ENCODE measurements around the gene CHST3. TPM values are rescaled to one million over a fixed set of nuclear protein-coding genes. Genes with fewer than 3 reads are reported as not detected.

The CHST3 gene
- polyA plus RNA-seq, 2 of the 4 experiments (the other 2 are of a cell fraction), result 12.8 to 23.1 TPM

DNA sequence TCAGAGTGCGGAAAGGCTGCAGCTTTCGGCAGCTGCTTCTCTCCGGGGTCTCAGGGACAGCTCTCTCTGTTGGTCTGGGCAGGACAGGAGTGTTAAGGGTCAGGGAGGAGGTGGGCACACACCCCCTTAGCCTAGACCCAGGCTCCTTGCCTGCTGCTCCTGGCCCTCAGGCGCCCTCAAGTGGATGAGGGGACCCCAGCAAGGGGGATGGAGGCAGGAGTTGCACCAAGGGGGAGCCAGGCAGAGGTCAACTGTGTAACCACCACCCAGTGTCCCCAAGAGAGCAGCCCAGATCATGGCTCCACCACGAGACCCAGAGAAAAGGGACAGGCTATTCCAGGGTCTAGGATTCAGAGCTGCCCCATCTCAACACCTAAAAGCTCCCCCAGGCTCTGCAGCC is 97.3 kb downstream of the CHST3 start:
- 74% methylated on average over 5 of the region's 5 CpGs for WGBS (ENCODE audit: missing lambda C conversion rate)
- FAIRE-seq, result no peak
- no peak overlapping the region for H3K4me3 ChIP-seq
- TF ChIP-seq EHF (CRISPR knock-in tag; IDR thresholded peaks at IDR 0.05) (no peak), HEYL (CRISPR knock-in tag; IDR thresholded peaks at IDR 0.05) (no peak), EP300 (IDR thresholded peaks at IDR 0.05) (no peak), RAD21 (conservative IDR thresholded peaks at IDR 0.05 in 1 of 2, IDR thresholded peaks at IDR 0.05 in 1 of 2) (peak; percentile 32 to 58; a peak in 4 of 5 replicates), FOXS1 (CRISPR knock-in tag; IDR thresholded peaks at IDR 0.05) (no peak), HOXB5 (CRISPR knock-in tag; IDR thresholded peaks at IDR 0.05) (no peak), RCOR1 (IDR thresholded peaks at IDR 0.05; ENCODE audit: low read depth, low read length) (no peak), NR3C1 (IDR thresholded peaks at IDR 0.05) (no peak), SMC3 (IDR thresholded peaks at IDR 0.05) (peak; percentile 30; the same call in 2 of the 3 replicates), CEBPB (IDR thresholded peaks at IDR 0.05) (no peak), RARB (CRISPR knock-in tag; IDR thresholded peaks at IDR 0.05) (no peak)
- TF ChIP-seq, protein P1, sequence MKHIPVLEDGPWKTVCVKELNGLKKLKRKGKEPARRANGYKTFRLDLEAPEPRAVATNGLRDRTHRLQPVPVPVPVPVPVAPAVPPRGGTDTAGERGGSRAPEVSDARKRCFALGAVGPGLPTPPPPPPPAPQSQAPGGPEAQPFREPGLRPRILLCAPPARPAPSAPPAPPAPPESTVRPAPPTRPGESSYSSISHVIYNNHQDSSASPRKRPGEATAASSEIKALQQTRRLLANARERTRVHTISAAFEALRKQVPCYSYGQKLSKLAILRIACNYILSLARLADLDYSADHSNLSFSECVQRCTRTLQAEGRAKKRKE (CRISPR knock-in tag; IDR thresholded peaks at IDR 0.05; ENCODE audit: low read depth), result no peak
- TF ChIP-seq, protein P2, sequence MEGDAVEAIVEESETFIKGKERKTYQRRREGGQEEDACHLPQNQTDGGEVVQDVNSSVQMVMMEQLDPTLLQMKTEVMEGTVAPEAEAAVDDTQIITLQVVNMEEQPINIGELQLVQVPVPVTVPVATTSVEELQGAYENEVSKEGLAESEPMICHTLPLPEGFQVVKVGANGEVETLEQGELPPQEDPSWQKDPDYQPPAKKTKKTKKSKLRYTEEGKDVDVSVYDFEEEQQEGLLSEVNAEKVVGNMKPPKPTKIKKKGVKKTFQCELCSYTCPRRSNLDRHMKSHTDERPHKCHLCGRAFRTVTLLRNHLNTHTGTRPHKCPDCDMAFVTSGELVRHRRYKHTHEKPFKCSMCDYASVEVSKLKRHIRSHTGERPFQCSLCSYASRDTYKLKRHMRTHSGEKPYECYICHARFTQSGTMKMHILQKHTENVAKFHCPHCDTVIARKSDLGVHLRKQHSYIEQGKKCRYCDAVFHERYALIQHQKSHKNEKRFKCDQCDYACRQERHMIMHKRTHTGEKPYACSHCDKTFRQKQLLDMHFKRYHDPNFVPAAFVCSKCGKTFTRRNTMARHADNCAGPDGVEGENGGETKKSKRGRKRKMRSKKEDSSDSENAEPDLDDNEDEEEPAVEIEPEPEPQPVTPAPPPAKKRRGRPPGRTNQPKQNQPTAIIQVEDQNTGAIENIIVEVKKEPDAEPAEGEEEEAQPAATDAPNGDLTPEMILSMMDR (IDR thresholded peaks at IDR 0.05), result peak; percentile 30; the same call in 1 of the 3 replicates
- TF ChIP-seq, protein P3, sequence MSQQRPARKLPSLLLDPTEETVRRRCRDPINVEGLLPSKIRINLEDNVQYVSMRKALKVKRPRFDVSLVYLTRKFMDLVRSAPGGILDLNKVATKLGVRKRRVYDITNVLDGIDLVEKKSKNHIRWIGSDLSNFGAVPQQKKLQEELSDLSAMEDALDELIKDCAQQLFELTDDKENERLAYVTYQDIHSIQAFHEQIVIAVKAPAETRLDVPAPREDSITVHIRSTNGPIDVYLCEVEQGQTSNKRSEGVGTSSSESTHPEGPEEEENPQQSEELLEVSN (IDR thresholded peaks at IDR 0.05; ENCODE audit: borderline replicate concordance, low read depth), result no peak
- peak; percentile 62 to 76; a peak in 4 of 6 replicates for ATAC-seq
- ChIA-PET CTCF (interaction anchor here (0.6 to 7.9 kb wide), 14 partner anchors 9 to 165 kb away, joined by 3 to 66 read pairs (median 6); no protein-coding TSS in a partner anchor), POLR2A (no interaction called here)
- peaks cover 10% of the 10 kb centered on the region; the same call in 2 of the 3 replicates for H3K4me1 ChIP-seq
- no peaks in the 10 kb centered on the region for H3K9me3 ChIP-seq
- H3K27ac ChIP-seq, result peak overlapping the region in 1 of 2 experiments; percentile 57; a peak in 3 of 6 replicates
- H3K4me2 ChIP-seq, result no peak overlapping the region
- no peak for DNase-seq (ENCODE audit: low read depth in 1 of 2, low spot score in 1 of 2)

DNA sequence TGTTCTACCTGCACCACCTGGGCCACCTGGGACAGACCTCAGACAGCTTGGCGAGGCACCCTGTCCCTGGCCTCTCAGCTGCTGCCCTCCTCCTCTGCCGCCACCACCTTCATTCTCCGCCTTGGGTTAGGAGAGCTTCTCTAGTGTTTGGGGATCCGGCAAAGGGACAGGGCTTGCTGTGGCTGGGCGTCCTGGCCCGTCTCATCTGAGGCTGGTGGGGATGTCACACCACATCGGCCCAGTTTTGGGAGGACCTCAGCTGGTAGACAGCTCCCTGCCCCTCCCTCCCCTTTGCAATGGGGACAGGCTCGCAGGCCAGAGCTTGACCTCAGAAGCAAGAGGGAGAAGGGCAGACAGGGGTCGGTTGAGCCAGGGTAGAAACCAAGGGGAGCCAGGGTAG is 97.7 kb downstream of the CHST3 start:
- DNase-seq (ENCODE audit: low read depth in 1 of 2, low spot score in 1 of 2) (no peak), ATAC-seq (no peak), FAIRE-seq (no peak)
- Histone ChIP-seq H3K4me3 (no peak overlapping the region), H3K27ac (peak overlapping the region in 1 of 2 experiments; percentile 57; a peak in 2 of 6 replicates), H3K9me3 (no peaks in the 10 kb centered on the region), H3K4me2 (no peak overlapping the region), H3K4me1 (peaks cover 10% of the 10 kb centered on the region; the same call in 2 of the 3 replicates)
- TF ChIP-seq GATA3 (IDR thresholded peaks at IDR 0.05; ENCODE audit: borderline replicate concordance), result no peak
- TF ChIP-seq, protein P4, sequence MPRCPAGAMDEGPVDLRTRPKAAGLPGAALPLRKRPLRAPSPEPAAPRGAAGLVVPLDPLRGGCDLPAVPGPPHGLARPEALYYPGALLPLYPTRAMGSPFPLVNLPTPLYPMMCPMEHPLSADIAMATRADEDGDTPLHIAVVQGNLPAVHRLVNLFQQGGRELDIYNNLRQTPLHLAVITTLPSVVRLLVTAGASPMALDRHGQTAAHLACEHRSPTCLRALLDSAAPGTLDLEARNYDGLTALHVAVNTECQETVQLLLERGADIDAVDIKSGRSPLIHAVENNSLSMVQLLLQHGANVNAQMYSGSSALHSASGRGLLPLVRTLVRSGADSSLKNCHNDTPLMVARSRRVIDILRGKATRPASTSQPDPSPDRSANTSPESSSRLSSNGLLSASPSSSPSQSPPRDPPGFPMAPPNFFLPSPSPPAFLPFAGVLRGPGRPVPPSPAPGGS (IDR thresholded peaks at IDR 0.05), result no peak
- ChIA-PET POLR2A (no interaction called here), CTCF (interaction anchor here (0.5 to 7.9 kb wide), 16 partner anchors 9 to 165 kb away, joined by 3 to 66 read pairs (median 6); no protein-coding TSS in a partner anchor)
- 82% methylated on average over 9 of the region's 9 CpGs for WGBS (ENCODE audit: missing lambda C conversion rate)

DNA sequence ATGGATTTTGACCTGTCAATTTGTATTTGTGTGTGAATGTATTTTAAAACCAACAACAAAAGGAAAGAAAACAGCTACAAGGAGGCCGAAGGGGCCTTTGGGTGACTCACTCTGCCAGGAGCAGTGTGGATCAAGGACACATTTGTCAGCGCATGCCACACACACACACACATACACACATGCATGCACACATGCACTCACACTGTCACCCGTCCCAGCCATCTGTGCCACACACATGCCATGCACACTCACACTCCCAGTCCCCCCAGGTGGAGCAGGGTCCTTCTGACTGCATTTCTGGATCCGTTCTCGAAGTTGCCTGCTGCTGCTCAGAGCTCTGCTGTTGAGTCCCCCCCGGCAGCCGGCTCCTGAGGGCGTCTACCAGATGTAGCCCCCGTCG is 98.2 kb downstream of the CHST3 start:
- H3K27ac ChIP-seq, result peak overlapping the region in 1 of 2 experiments; percentile 57; a peak in 1 of 6 replicates
- H3K4me2 ChIP-seq, result no peak overlapping the region
- ATAC-seq (no peak), DNase-seq (ENCODE audit: low read depth in 1 of 2, low spot score in 1 of 2) (no peak), FAIRE-seq (no peak)
- ChIA-PET POLR2A (no interaction called here), CTCF (interaction anchor here (0.5 to 7.9 kb wide), 13 partner anchors 9 to 166 kb away, joined by 3 to 66 read pairs (median 6); no protein-coding TSS in a partner anchor)
- no peak overlapping the region for H3K4me3 ChIP-seq
- no peaks in the 10 kb centered on the region for H3K9me3 ChIP-seq
- peaks cover 10% of the 10 kb centered on the region; the same call in 2 of the 3 replicates for H3K4me1 ChIP-seq
- 89% methylated on average over 10 of the region's 10 CpGs for WGBS (ENCODE audit: missing lambda C conversion rate)
- TF ChIP-seq MYC (IDR thresholded peaks at IDR 0.05; ENCODE audit: borderline replicate concordance, low read length) (no peak), JUNB (IDR thresholded peaks at IDR 0.05) (no peak), ZFP36 (IDR thresholded peaks at IDR 0.05; ENCODE audit: borderline replicate concordance, partially characterized antibody) (no peak), BHLHE40 (IDR thresholded peaks at IDR 0.05; ENCODE audit: low read depth, low read length) (no peak), HDAC2 (IDR thresholded peaks at IDR 0.05) (no peak), CBX2 (IDR thresholded peaks at IDR 0.05; ENCODE audit: borderline replicate concordance, low read depth) (no peak), RFX5 (IDR thresholded peaks at IDR 0.05) (no peak), HEYL (CRISPR knock-in tag; IDR thresholded peaks at IDR 0.05) (no peak), RCOR1 (IDR thresholded peaks at IDR 0.05; ENCODE audit: low read depth, low read length) (no peak), ZNF302 (CRISPR knock-in tag; IDR thresholded peaks at IDR 0.05) (no peak), KDM5A (IDR thresholded peaks at IDR 0.05) (no peak), GATA3 (IDR thresholded peaks at IDR 0.05; ENCODE audit: borderline replicate concordance) (no peak), NPAS2 (CRISPR knock-in tag; IDR thresholded peaks at IDR 0.05; ENCODE audit: borderline replicate concordance) (no peak)
- TF ChIP-seq, protein P5, sequence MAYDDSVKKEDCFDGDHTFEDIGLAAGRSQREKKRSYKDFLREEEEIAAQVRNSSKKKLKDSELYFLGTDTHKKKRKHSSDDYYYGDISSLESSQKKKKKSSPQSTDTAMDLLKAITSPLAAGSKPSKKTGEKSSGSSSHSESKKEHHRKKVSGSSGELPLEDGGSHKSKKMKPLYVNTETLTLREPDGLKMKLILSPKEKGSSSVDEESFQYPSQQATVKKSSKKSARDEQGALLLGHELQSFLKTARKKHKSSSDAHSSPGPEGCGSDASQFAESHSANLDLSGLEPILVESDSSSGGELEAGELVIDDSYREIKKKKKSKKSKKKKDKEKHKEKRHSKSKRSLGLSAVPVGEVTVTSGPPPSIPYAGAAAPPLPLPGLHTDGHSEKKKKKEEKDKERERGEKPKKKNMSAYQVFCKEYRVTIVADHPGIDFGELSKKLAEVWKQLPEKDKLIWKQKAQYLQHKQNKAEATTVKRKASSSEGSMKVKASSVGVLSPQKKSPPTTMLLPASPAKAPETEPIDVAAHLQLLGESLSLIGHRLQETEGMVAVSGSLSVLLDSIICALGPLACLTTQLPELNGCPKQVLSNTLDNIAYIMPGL (CRISPR knock-in tag; IDR thresholded peaks at IDR 0.05; ENCODE audit: borderline replicate concordance), result no peak

All from A549 (cell line).